OCI-LY1 (cell line): ENCODE results near the gene TPCN2.
A peak's percentile ranks its signal among the peaks of the same experiment; 100 is the strongest.
"Not testable (repeated sequence)": the region's sequence is repeated elsewhere in the genome, so short reads cannot be mapped to it uniquely, and the experiment has no call there.

ENCODE experiments used
- H2AFZ ChIP-seq: fragments of 200-600 bp; sonication (generic), shearing (Covaris generic); 2 replicates; pipeline ENCODE4 v1.6.0; 2014; ENCODE audit warnings: antibody characterized with exemption, mild to moderate bottlenecking, low read length
- H3F3A ChIP-seq: fragments of 200-600 bp; sonication (generic), shearing (Covaris generic); 2 replicates; pipeline ENCODE4 v1.6.0; 2014; ENCODE audit warnings: mild to moderate bottlenecking, antibody characterized with exemption, low read length, moderate library complexity; ENCODE audit not compliant: insufficient read depth
- H3K27ac ChIP-seq: fragments of 200-600 bp; sonication (generic); 2 replicates; pipeline ENCODE4 v1.5.1; 2014; ENCODE audit warnings: low read length, mixed run types, mild to moderate bottlenecking, low read depth; ENCODE audit not compliant: poor library complexity, severe bottlenecking
- H3K27me3 ChIP-seq: fragments of 200-600 bp; sonication (generic); 2 replicates; pipeline ENCODE4 v1.6.0; 2014; ENCODE audit warnings: antibody characterized with exemption, mild to moderate bottlenecking, low read length, moderate library complexity; ENCODE audit not compliant: insufficient read depth
- H3K36me3 ChIP-seq: fragments of 200-600 bp; sonication (generic); 2 replicates; pipeline ENCODE4 v1.6.1; 2014; ENCODE audit warnings: mild to moderate bottlenecking, antibody characterized with exemption, low read length, moderate library complexity, mixed read lengths; ENCODE audit not compliant: insufficient read depth
- H3K4me1 ChIP-seq: fragments of 200-600 bp; sonication (generic); 2 replicates; pipeline ENCODE4 v1.5.1; 2014; ENCODE audit warnings: mild to moderate bottlenecking, low read length, moderate library complexity; ENCODE audit not compliant: insufficient read depth, severe bottlenecking
- H3K4me2 ChIP-seq: fragments of 200-600 bp; sonication (generic), shearing (Covaris generic); 2 replicates; pipeline ENCODE4 v1.6.1; 2014; ENCODE audit warnings: low read length
- H3K4me3 ChIP-seq: fragments of 200-600 bp; sonication (generic); 2 replicates; pipeline ENCODE4 v1.5.1; 2014; ENCODE audit warnings: low read length, low read depth, mild to moderate bottlenecking, mixed read lengths; ENCODE audit not compliant: poor library complexity, severe bottlenecking
- H3K79me2 ChIP-seq: fragments of 200-600 bp; shearing (Covaris generic); 2 replicates; pipeline ENCODE4 v1.6.1; 2016; ENCODE audit warnings: mixed run types, low read length, mixed read lengths; ENCODE audit not compliant: insufficient read depth
- H3K9ac ChIP-seq: fragments of 200-600 bp; sonication (generic), shearing (Covaris generic); 2 replicates; pipeline ENCODE4 v1.6.1; 2014; ENCODE audit warnings: mild to moderate bottlenecking, low read length, mixed read lengths
- H3K9me2 ChIP-seq: fragments of 200-600 bp; sonication (generic), shearing (Covaris generic); 2 replicates; pipeline ENCODE4 v1.6.1; 2014; ENCODE audit warnings: low read depth, mild to moderate bottlenecking, low read length, mixed read lengths
- H3K9me3 ChIP-seq: fragments of 200-600 bp; shearing (Covaris generic); 2 replicates; pipeline ENCODE4 v1.6.1; 2014; ENCODE audit warnings: low read length, mixed read lengths
- H4K20me1 ChIP-seq: fragments of 200-600 bp; sonication (generic), shearing (Covaris generic); 2 replicates; pipeline ENCODE4 v1.6.0; 2016; ENCODE audit warnings: mild to moderate bottlenecking, low read length; ENCODE audit not compliant: insufficient read depth
- CTCF ChIP-seq: fragments of 200-600 bp; sonication (generic), shearing (Covaris generic); IDR thresholded peaks from 2 replicates; pipeline ENCODE4 v1.5.1; 2017; ENCODE audit warnings: mild to moderate bottlenecking, antibody characterized with exemption, low read length, moderate library complexity, mixed read lengths
- EZH2 ChIP-seq: fragments of 200-600 bp; sonication (generic), shearing (Covaris generic); IDR thresholded peaks from 2 replicates; pipeline ENCODE4 v1.8.0; 2017; ENCODE audit warnings: borderline replicate concordance, mixed run types, mild to moderate bottlenecking, antibody characterized with exemption, low read length, moderate library complexity, mixed read lengths

TPCN2 gene

GRCh38 chr11:69048694-69049489, at the start of gene TPCN2:
Gene TPCN2, plus strand, starts transcription at chr11:69048932. Its CDS starts 66 bp downstream, at chr11:69048998.
- peaks cover 3% of the 10 kb centered on the region; the same call in 1 of the 2 replicates for H3K36me3 ChIP-seq
- H2AFZ ChIP-seq, result no peak within 1 kb of the TSS
- H3K9me2 ChIP-seq, result no peaks in the 10 kb centered on the region
- peak within 1 kb of the TSS; percentile 86 for H3K9ac ChIP-seq
- H3K4me3 ChIP-seq, result peak within 1 kb of the TSS; percentile 96
- H3K4me1 ChIP-seq, result peaks cover 45% of the 10 kb centered on the region
- H4K20me1 ChIP-seq, result no peaks in the 10 kb centered on the region
- H3K27me3 ChIP-seq, result no peaks in the 10 kb centered on the region
- no peaks in the 10 kb centered on the region for H3K79me2 ChIP-seq
- no peaks in the 10 kb centered on the region for H3K9me3 ChIP-seq
- no peaks in the 10 kb centered on the region for H3F3A ChIP-seq
- H3K4me2 ChIP-seq, result peak within 1 kb of the TSS; percentile 89
- H3K27ac ChIP-seq, result no peak within 1 kb of the TSS
- TF ChIP-seq EZH2, result no peak
- TF ChIP-seq CTCF, result no peak

- no peak overlapping the region for H3K27ac ChIP-seq
- H3K27me3 ChIP-seq, result peaks cover 3% of the 10 kb centered on the region; the same call in 1 of the 2 replicates
- H3K9me3 ChIP-seq, result no peaks in the 10 kb centered on the region
- no peak overlapping the region for H3K4me3 ChIP-seq
- no peaks in the 10 kb centered on the region for H3K4me1 ChIP-seq
- no peaks in the 10 kb centered on the region for H4K20me1 ChIP-seq
- H3F3A ChIP-seq, result no peaks in the 10 kb centered on the region
- H3K36me3 ChIP-seq, result no peaks in the 10 kb centered on the region
- H3K79me2 ChIP-seq, result no peaks in the 10 kb centered on the region
- TF ChIP-seq EZH2, result no peak
- no peak for TF ChIP-seq CTCF
- H3K4me2 ChIP-seq, result no peak overlapping the region
- H2AFZ ChIP-seq, result no peak overlapping the region
- no peaks in the 10 kb centered on the region for H3K9me2 ChIP-seq
- no peak overlapping the region for H3K9ac ChIP-seq
These were observed 49.5 kb upstream of the TPCN2 start for GRCh38 chr11:68999093-68999747.

- not testable (repeated sequence) for H3K4me2 ChIP-seq, H3K4me1 ChIP-seq, H3K27ac ChIP-seq, H2AFZ ChIP-seq, H3K36me3 ChIP-seq, H4K20me1 ChIP-seq, H3K27me3 ChIP-seq, H3F3A ChIP-seq, H3K9me3 ChIP-seq, H3K9me2 ChIP-seq, H3K4me3 ChIP-seq, H3K79me2 ChIP-seq, H3K9ac ChIP-seq
These were observed 48.9 kb upstream of the TPCN2 start for GRCh38 chr11:68999748-69000355.
